Lower lobe of right lung (tissue), 2 donors: ENCODE data around the gene PTPN14. TPM values are rescaled to one million over a fixed set of nuclear protein-coding genes. Genes with fewer than 3 reads are reported as not detected.
"Not testable (repeated sequence)": the region's sequence is repeated elsewhere in the genome, so short reads cannot be mapped to it uniquely, and the experiment has no call there.

ENCODE experiments used
- ATAC-seq, 2 donors: fragments of 200-7000 bp; cut with Tn5 transposase; one replicate each; pipeline ENCODE4 v1.9.1; 2020 to 2022; ENCODE audit warnings: mild to moderate bottlenecking in 2 of 2, moderate library complexity in 2 of 2
- DNase-seq: peaks from one replicate; pipeline ENCODE4 v3.0.0-alpha.2; 2020
- H3K27ac ChIP-seq: fragments of 200-600 bp; one replicate; pipeline ENCODE4 v1.8.0; 2022
- H3K27me3 ChIP-seq: fragments of 200-600 bp; one replicate; pipeline ENCODE4 v1.8.0; 2022; ENCODE audit warnings: low read depth
- H3K36me3 ChIP-seq: fragments of 200-600 bp; one replicate; pipeline ENCODE4 v1.8.0; 2022; ENCODE audit warnings: mild to moderate bottlenecking
- H3K4me1 ChIP-seq: fragments of 200-600 bp; one replicate; pipeline ENCODE4 v1.8.0; 2022
- H3K4me3 ChIP-seq: fragments of 200-600 bp; one replicate; pipeline ENCODE4 v1.8.0; 2022; ENCODE audit warnings: mild to moderate bottlenecking
- H3K9me3 ChIP-seq: fragments of 200-600 bp; one replicate; pipeline ENCODE4 v1.8.0; 2022
- intact Hi-C: fragments of 100-400 bp; cut with DNase I; formaldehyde crosslinking; loops from one replicate; pipeline ENCODE4 v1.11.0; 2022
- total RNA-seq: library from RNA; stranded (reverse); fragmentation: NEBNext Ultra II Directional; extraction: Animal tissue kit (Norgen Biotek cat#: 25700); gene quantifications from one replicate; pipeline ENCODE4 v1.2.1, GENCODE V29; 2021
- TF ChIP-seq, protein P1 (sequence below): fragments of 200-600 bp; IDR thresholded peaks from one replicate; pipeline ENCODE4 v1.8.0; 2022; ENCODE audit warnings: antibody characterized with exemption, mild to moderate bottlenecking
- donor health status: DM: no; HTN: yes; CAD: no; lungs with severe emphysema.

PTPN14 gene
- total RNA-seq, 1 donor from 2014 or later = 34.1 TPM

DNA sequence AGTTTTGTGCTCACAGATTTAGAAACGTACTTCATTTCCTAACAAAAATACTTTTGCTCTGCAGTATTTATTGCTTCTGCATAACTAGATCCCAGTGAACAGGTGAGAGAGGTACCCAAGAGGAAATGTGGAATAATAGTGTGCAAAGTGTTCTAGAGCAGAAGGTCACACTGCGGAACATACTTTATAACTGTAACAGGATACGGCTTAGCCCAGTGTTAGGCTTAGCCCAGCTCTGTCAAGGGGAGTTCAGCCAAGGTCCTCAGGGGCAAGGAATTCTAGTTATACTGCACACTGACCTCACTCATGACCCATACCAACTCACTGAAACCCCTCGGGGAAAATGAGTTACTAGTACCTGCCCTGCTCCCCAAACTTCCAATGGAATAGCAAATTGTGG is 55.3 kb downstream of the PTPN14 start:
- H3K36me3 ChIP-seq = no peaks in the 10 kb centered on the region
- peaks cover 8% of the 10 kb centered on the region for H3K4me1 ChIP-seq
- no peak overlapping the region for H3K4me3 ChIP-seq
- intact Hi-C loops = no loop called here
- ATAC-seq (peak in 1 of 2 donors; percentile 46), DNase-seq (no peak)
- TF ChIP-seq, protein P1, sequence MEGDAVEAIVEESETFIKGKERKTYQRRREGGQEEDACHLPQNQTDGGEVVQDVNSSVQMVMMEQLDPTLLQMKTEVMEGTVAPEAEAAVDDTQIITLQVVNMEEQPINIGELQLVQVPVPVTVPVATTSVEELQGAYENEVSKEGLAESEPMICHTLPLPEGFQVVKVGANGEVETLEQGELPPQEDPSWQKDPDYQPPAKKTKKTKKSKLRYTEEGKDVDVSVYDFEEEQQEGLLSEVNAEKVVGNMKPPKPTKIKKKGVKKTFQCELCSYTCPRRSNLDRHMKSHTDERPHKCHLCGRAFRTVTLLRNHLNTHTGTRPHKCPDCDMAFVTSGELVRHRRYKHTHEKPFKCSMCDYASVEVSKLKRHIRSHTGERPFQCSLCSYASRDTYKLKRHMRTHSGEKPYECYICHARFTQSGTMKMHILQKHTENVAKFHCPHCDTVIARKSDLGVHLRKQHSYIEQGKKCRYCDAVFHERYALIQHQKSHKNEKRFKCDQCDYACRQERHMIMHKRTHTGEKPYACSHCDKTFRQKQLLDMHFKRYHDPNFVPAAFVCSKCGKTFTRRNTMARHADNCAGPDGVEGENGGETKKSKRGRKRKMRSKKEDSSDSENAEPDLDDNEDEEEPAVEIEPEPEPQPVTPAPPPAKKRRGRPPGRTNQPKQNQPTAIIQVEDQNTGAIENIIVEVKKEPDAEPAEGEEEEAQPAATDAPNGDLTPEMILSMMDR = no peak
- H3K9me3 ChIP-seq = no peaks in the 10 kb centered on the region
- no peak overlapping the region for H3K27ac ChIP-seq
- H3K27me3 ChIP-seq = no peaks in the 10 kb centered on the region

DNA sequence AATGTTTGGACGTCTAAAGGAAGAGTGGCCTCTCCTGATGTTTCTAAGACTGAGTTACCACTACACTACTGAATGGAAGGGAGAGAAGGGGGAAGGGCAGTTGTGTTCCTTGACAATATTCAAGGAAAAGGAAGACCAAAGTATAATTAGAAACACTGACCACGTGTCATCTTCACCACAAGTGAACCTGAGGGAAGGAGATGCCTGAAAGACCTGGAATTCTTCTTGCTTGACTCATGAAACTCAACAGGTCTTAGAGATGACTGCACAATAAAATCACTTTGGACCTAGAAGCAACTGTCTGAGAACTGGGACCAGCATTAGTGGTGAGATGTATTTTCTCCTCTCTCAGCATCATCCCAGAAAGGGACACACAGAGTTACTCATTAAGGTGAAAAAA is 56.7 kb downstream of the PTPN14 start:
- intact Hi-C loops = no loop called here
- Histone ChIP-seq H3K9me3 (no peaks in the 10 kb centered on the region), H3K36me3 (no peaks in the 10 kb centered on the region), H3K4me3 (no peak overlapping the region), H3K27me3 (no peaks in the 10 kb centered on the region), H3K4me1 (peaks cover 2% of the 10 kb centered on the region), H3K27ac (no peak overlapping the region)
- no peak for DNase-seq
- ATAC-seq = peak in 1 of 2 donors; percentile 47
- TF ChIP-seq, protein P1 = no peak

DNA sequence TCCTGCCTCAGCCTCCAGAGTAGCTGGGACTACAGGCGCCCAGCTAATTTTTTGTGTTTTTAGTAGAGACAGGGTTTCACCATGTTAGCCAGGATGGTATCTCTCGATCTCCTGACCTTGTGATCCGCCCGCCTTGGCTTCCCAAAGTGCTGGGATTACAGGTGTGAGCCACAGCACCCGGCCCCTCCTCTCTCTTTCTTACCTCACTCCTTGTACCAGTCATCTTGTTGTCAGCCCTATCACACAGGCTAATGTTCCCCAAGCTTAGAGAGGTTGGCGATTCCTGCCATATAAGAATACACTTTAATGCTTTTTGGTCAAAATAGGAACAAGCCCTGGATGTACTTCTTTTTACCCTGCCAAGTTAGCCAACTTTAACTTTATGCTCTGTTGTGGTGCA is 57.2 kb downstream of the PTPN14 start:
- H3K9me3 ChIP-seq, H3K36me3 ChIP-seq, ATAC-seq, DNase-seq, intact Hi-C loops, H3K4me1 ChIP-seq, H3K4me3 ChIP-seq, H3K27me3 ChIP-seq, H3K27ac ChIP-seq: not testable (repeated sequence)

DNA sequence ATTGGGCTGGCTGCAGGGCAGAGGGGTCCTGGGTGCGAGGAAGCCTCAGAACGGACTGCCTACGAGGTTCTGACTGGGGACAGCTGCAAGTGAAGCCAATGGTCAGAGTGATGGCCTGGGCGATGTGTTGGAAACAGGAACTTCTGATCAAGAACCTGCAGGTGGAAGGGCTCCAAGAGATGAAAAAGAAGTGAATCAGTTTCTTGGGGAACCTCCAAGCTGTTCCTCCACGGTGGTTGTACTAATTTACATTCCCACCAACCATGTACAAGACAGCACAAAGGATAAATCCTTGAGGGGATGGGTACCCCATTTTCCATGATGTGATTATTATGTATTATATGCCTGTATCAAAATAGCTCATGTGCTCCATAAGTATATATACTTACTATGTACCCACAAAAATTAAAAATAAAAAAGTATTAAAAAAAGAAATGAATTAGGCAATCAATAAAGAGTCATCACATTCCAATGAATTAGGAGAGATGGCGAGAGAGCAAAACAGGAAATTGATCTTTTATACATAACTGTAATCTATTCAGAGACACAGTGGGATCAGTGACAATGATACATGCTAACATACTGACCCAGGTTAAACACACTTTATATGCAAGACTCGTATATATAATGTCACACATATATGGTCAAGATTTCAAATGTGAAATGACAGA is 58.1 kb downstream of the PTPN14 start:
- no peaks in the 10 kb centered on the region for H3K36me3 ChIP-seq
- ATAC-seq = no peak

DNA sequence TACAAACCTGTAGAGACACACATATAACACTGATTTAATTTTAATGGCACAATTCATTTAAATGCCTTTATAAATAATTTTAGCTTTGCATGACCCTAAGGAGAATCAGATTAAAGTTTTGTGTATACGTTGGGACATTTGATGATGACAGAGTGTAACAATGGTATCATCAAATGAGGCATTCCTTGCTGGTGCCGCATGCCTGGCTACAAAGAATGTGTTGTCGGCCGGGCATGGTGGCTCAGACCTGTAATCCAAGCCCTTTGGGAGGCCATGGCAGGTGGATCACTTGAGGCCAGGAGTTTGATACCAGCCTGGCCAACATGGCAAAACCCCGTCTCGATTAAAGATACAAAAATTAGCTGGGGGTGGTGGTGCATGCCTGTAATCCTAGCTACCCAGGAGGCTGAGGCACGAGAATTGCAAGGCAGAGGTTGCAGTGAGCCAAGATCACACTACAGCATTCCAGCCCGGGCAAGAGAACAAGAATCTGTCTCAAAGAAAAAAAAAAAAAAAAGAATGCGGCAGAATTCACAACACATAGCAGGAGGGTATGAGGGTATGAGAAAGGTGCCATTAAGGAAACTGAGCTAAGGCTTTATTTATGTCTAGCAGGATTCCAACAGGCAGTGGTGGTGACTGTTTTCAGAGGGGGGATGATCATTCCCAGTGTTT is 58.9 kb downstream of the PTPN14 start:
- ATAC-seq = no peak

More for the DNA sequence above, 58.1 kb downstream of the PTPN14 start:
- intact Hi-C loops = no loop called here
- Histone ChIP-seq H3K27ac (no peak overlapping the region), H3K27me3 (no peaks in the 10 kb centered on the region), H3K9me3 (no peaks in the 10 kb centered on the region), H3K4me1 (no peaks in the 10 kb centered on the region), H3K4me3 (no peak overlapping the region)
- DNase-seq = no peak
- TF ChIP-seq, protein P1 = no peak

More for the DNA sequence above, 58.9 kb downstream of the PTPN14 start:
- no peak overlapping the region for H3K4me3 ChIP-seq
- no peaks in the 10 kb centered on the region for H3K4me1 ChIP-seq
- TF ChIP-seq, protein P1 = no peak
- no peaks in the 10 kb centered on the region for H3K9me3 ChIP-seq
- no peak overlapping the region for H3K27ac ChIP-seq
- DNase-seq = no peak
- no peaks in the 10 kb centered on the region for H3K36me3 ChIP-seq
- intact Hi-C loops = no loop called here
- H3K27me3 ChIP-seq = no peaks in the 10 kb centered on the region
